PC-9 (cell line): ENCODE data around the gene SYNGAP1. TPM values are rescaled to one million over a fixed set of nuclear protein-coding genes. Genes with fewer than 3 reads are reported as not detected.
A peak's percentile ranks its signal among the peaks of the same experiment; 100 is the strongest.

ENCODE experiments used
- BruUV-seq: library from RNA; stranded (reverse); fragments of 400-500 nt; replicated peaks from 2 replicates; lab custom pipeline; 2021; lab: Mats Ljungman, UMichigan
- CTCF ChIA-PET: fragments of 300-600 bp; sonication (Branson Sonifier 250); formaldehyde crosslinking; loops from one replicate; lab custom pipeline; 2022; ENCODE audit warnings: antibody characterized with exemption; lab: Charles Lee
- POLR2A ChIA-PET: fragments of 300-600 bp; sonication (Branson Sonifier 250); formaldehyde crosslinking; loops from one replicate; lab custom pipeline; 2022; ENCODE audit warnings: antibody characterized with exemption; ENCODE audit not compliant: unreplicated experiment; lab: Charles Lee
- DNase-seq, 2 experiments: peaks; one replicate each; pipeline versions ENCODE4 v3.0.0 to v3.0.0-alpha.2; 2015 to 2022; ENCODE audit warnings: mixed read lengths in 1 of 2
- H2AFZ ChIP-seq: fragments of 200-600 bp; sonication (generic); 2 replicates; pipeline ENCODE4 v1.8.1; 2017; ENCODE audit warnings: antibody characterized with exemption
- H3F3A ChIP-seq: fragments of 200-600 bp; sonication (generic); 2 replicates; pipeline ENCODE4 v1.8.1; 2017; ENCODE audit warnings: antibody characterized with exemption, mild to moderate bottlenecking, low read depth; ENCODE audit not compliant: insufficient read depth
- H3K27ac ChIP-seq: fragments of 200-600 bp; sonication (generic); 2 replicates; pipeline ENCODE4 v1.6.1; 2016; ENCODE audit warnings: mixed run types
- H3K27me3 ChIP-seq: fragments of 200-600 bp; sonication (generic); 2 replicates; pipeline ENCODE4 v1.6.1; 2016; ENCODE audit warnings: low read depth, mixed run types; ENCODE audit not compliant: insufficient read depth
- H3K36me3 ChIP-seq: fragments of 200-600 bp; sonication (generic); 2 replicates; pipeline ENCODE4 v1.6.1; 2016; ENCODE audit warnings: low read depth, mixed run types
- H3K4me1 ChIP-seq: fragments of 200-600 bp; sonication (generic); replicated peaks from 2 replicates; pipeline ENCODE4 v1.6.1; 2016; ENCODE audit warnings: mixed run types; ENCODE audit not compliant: insufficient read depth
- H3K4me2 ChIP-seq: fragments of 200-600 bp; sonication (generic); 2 replicates; pipeline ENCODE4 v1.6.1; 2017; ENCODE audit warnings: mixed run types
- H3K4me3 ChIP-seq: fragments of 200-600 bp; sonication (generic); 2 replicates; pipeline ENCODE4 v1.6.1; 2016; ENCODE audit warnings: mixed run types
- H3K79me2 ChIP-seq: fragments of 200-600 bp; sonication (generic); 2 replicates; pipeline ENCODE4 v1.6.1; 2017; ENCODE audit warnings: low read depth, mixed run types
- H3K9me2 ChIP-seq: fragments of 200-600 bp; sonication (generic); 2 replicates; pipeline ENCODE4 v1.8.1; 2017; ENCODE audit warnings: mild to moderate bottlenecking; ENCODE audit not compliant: insufficient read depth
- H3K9me3 ChIP-seq: fragments of 200-600 bp; sonication (generic); 2 replicates; pipeline ENCODE4 v1.8.1; 2016; ENCODE audit warnings: low read depth; ENCODE audit not compliant: insufficient read depth
- H4K20me1 ChIP-seq: fragments of 200-600 bp; sonication (generic); 2 replicates; pipeline ENCODE4 v1.8.1; 2017; ENCODE audit not compliant: insufficient read depth
- CTCF ChIP-seq: fragments of 200-600 bp; sonication (generic); conservative IDR thresholded peaks from 2 replicates; pipeline ENCODE4 v1.6.1; 2017; ENCODE audit warnings: mixed run types, antibody characterized with exemption, mild to moderate bottlenecking, moderate library complexity
- EZH2 ChIP-seq: fragments of 200-600 bp; sonication (generic); IDR thresholded peaks from 2 replicates; pipeline ENCODE4 v1.8.0; 2017; ENCODE audit warnings: antibody characterized with exemption, low read depth
- intact Hi-C: fragments of 100-400 bp; cut with micrococcal nuclease; formaldehyde crosslinking; loops from one replicate; pipeline ENCODE4 v1.10.0; 2022; ENCODE audit not compliant: unreplicated experiment
- total RNA-seq: library from RNA; stranded (reverse); gene quantifications from 2 replicates; pipeline ENCODE4 v1.2.3, GENCODE V29; 2021

Gene SYNGAP1
- total RNA-seq, 1 experiment from 2014 or later: 17.7 TPM

GRCh38 chr6:33414592-33415271, 5.1 kb upstream of the SYNGAP1 start:
- POLR2A ChIA-PET: no interaction called here
- peaks cover 35% of the 10 kb centered on the region for H3K79me2 ChIP-seq

GRCh38 chr6:33415831-33416230, 4.0 kb upstream of the SYNGAP1 start:
- H3K9me2 ChIP-seq: no peaks in the 10 kb centered on the region
- POLR2A ChIA-PET: no interaction called here

More at GRCh38 chr6:33414592-33415271, 5.1 kb upstream of the SYNGAP1 start:
- Histone ChIP-seq H2AFZ (no peak overlapping the region), H3K4me1 (peaks cover 20% of the 10 kb centered on the region), H4K20me1 (no peaks in the 10 kb centered on the region), H3K36me3 (0 out of 2 replicates have a peak, but pooled peaks cover 6% of the 10 kb centered on the region), H3K9me2 (no peaks in the 10 kb centered on the region), H3F3A (peaks cover 13% of the 10 kb centered on the region), H3K27ac (no peak overlapping the region), H3K9me3 (no peaks in the 10 kb centered on the region), H3K27me3 (no peaks in the 10 kb centered on the region), H3K4me2 (no peak overlapping the region), H3K4me3 (no peak overlapping the region)
- no TSS peak for BruUV-seq
- DNase-seq: no peak
- intact Hi-C loops: loop anchor here (5.0 to 10.0 kb wide), 4 partner anchors 38 to 210 kb away; partner anchors contain the start of genes BAK1, HSD17B8, RGL2 and RING1
- CTCF ChIA-PET: no interaction called here
- TF ChIP-seq EZH2 (no peak), CTCF (no peak; the same call in 1 of the 2 replicates)

More at GRCh38 chr6:33415831-33416230, 4.0 kb upstream of the SYNGAP1 start:
- H4K20me1 ChIP-seq: no peaks in the 10 kb centered on the region
- no peak overlapping the region for H3K27ac ChIP-seq
- BruUV-seq: no TSS peak
- peaks cover 20% of the 10 kb centered on the region for H3K4me1 ChIP-seq
- H3K36me3 ChIP-seq: 0 out of 2 replicates have a peak, but pooled peaks cover 6% of the 10 kb centered on the region
- no peak overlapping the region for H3K4me3 ChIP-seq
- DNase-seq: no peak
- peaks cover 13% of the 10 kb centered on the region for H3F3A ChIP-seq
- H3K4me2 ChIP-seq: 0 out of 2 replicates have a peak overlapping the region, but pooled peaks have one; percentile 86
- TF ChIP-seq EZH2 (no peak), CTCF (no peak)
- no peaks in the 10 kb centered on the region for H3K9me3 ChIP-seq
- intact Hi-C loops: loop anchor here (10.0 kb wide), 1 partner anchor 211 kb away; the partner anchor contains the start of genes HSD17B8, RING1, RXRB and SLC39A7
- H2AFZ ChIP-seq: no peak overlapping the region
- peaks cover 35% of the 10 kb centered on the region for H3K79me2 ChIP-seq
- CTCF ChIA-PET: no interaction called here
- no peaks in the 10 kb centered on the region for H3K27me3 ChIP-seq
